Spinal cord (tissue), 10 donors: ENCODE data around the gene ACADM. TPM values are rescaled to one million over a fixed set of nuclear protein-coding genes. Genes with fewer than 3 reads are reported as not detected.
"Not testable (repeated sequence)": the region's sequence is repeated elsewhere in the genome, so short reads cannot be mapped to it uniquely, and the experiment has no call there.

Experiments
- DNase-seq, 6 donors: peaks; one replicate each; pipeline versions ENCODE4 v3.0.0 to v3.0.0-alpha.2; 2013 to 2015; ENCODE audit warnings: low spot score in 6 of 6, low read depth in 4 of 6
- H3K27ac ChIP-seq: one replicate; pipeline ENCODE4 v1.5.1; 2013; ENCODE audit warnings: low read depth, low read length, control low read depth
- H3K27me3 ChIP-seq: one replicate; pipeline ENCODE4 v1.6.1; 2013; ENCODE audit warnings: low read length; ENCODE audit not compliant: control insufficient read depth, insufficient read depth
- H3K36me3 ChIP-seq: one replicate; pipeline ENCODE4 v1.6.1; 2013; ENCODE audit warnings: low read length; ENCODE audit not compliant: control insufficient read depth, insufficient read depth
- H3K4me1 ChIP-seq: one replicate; pipeline ENCODE4 v1.6.1; 2013; ENCODE audit warnings: low read length; ENCODE audit not compliant: control insufficient read depth, insufficient read depth
- H3K4me3 ChIP-seq: one replicate; pipeline ENCODE4 v1.5.1; 2013; ENCODE audit warnings: low read depth, low read length, control low read depth
- H3K9me3 ChIP-seq: one replicate; pipeline ENCODE4 v1.6.1; 2013; ENCODE audit warnings: low read length; ENCODE audit not compliant: control insufficient read depth, insufficient read depth
- WGBS: methylation state at CpG from one replicate; pipeline ENCODE4 v1.1.5; 2013; ENCODE audit warnings: missing lambda C conversion rate; ENCODE audit not compliant: insufficient coverage; 5-methylcytosine and 5-hydroxymethylcytosine counted together
- polyA plus RNA-seq, 2 donors: library from polyadenylated mRNA; unstranded; fragments of 120-200 nt; gene quantifications; one replicate each; pipeline ENCODE4 v1.2.1, GENCODE V29; 2013; ENCODE audit not compliant: insufficient read length in 2 of 2
- total RNA-seq, 2 donors: library from RNA; depleted of rRNA in 1 of 2; stranded (reverse); fragments of 120-200 nt in 1 of 2; fragments of >200 nt in 1 of 2; gene quantifications; one replicate each; pipeline versions ENCODE4 v1.2.3 to v1.2.4, GENCODE V29; 2013 to 2014
- donor health status: healthy.

ACADM gene
- total and polyA plus RNA-seq, 4 donors: 73.7 to 88.5 (median 84.1) TPM

- Histone ChIP-seq H3K36me3 (no peaks in the 10 kb centered on the region), H3K4me1 (no peaks in the 10 kb centered on the region), H3K27me3 (no peaks in the 10 kb centered on the region), H3K4me3 (no peak overlapping the region), H3K9me3 (no peaks in the 10 kb centered on the region), H3K27ac (no peak overlapping the region)
- DNase-seq: peak in 1 of 6 donors; percentile 1
Measured at GRCh38 chr1:75712306-75712705, 12.2 kb upstream of the ACADM start.

GRCh38 chr1:75719810-75720209 lies 4.7 kb upstream of the ACADM start:
- DNase-seq: no peak
- H3K4me1 ChIP-seq: no peaks in the 10 kb centered on the region
- H3K36me3 ChIP-seq: no peaks in the 10 kb centered on the region
- no peak overlapping the region for H3K27ac ChIP-seq
- no peak overlapping the region for H3K4me3 ChIP-seq
- WGBS: no CpG with 5 or more reads among the region's 2 CpGs
- no peaks in the 10 kb centered on the region for H3K27me3 ChIP-seq
- no peaks in the 10 kb centered on the region for H3K9me3 ChIP-seq

GRCh38 chr1:75720325-75720724 lies 4.2 kb upstream of the ACADM start:
- no peak for DNase-seq
- H3K27me3 ChIP-seq: no peaks in the 10 kb centered on the region
- no peak overlapping the region for H3K4me3 ChIP-seq
- H3K27ac ChIP-seq: no peak overlapping the region
- WGBS: 92% methylated on average over 2 of the region's 4 CpGs
- H3K9me3 ChIP-seq: no peaks in the 10 kb centered on the region
- H3K36me3 ChIP-seq: no peaks in the 10 kb centered on the region
- H3K4me1 ChIP-seq: no peaks in the 10 kb centered on the region

- DNase-seq: no peak
- H3K36me3 ChIP-seq: no peaks in the 10 kb centered on the region
- H3K27me3 ChIP-seq: no peaks in the 10 kb centered on the region
- WGBS: 88% methylated on average over 1 of the region's 1 CpG
- no peak overlapping the region for H3K4me3 ChIP-seq
- H3K9me3 ChIP-seq: no peaks in the 10 kb centered on the region
- peaks cover under 1% of the 10 kb centered on the region for H3K4me1 ChIP-seq
- H3K27ac ChIP-seq: no peak overlapping the region
Measured at GRCh38 chr1:75720820-75721219, 3.7 kb upstream of the ACADM start.

GRCh38 chr1:75722246-75722645 lies 2.3 kb upstream of the ACADM start:
- H3K4me1 ChIP-seq, H3K27ac ChIP-seq, H3K27me3 ChIP-seq, DNase-seq, H3K36me3 ChIP-seq, H3K9me3 ChIP-seq, H3K4me3 ChIP-seq: not testable (repeated sequence)
- WGBS: 87% methylated on average over 6 of the region's 8 CpGs

- Histone ChIP-seq H3K27ac (no peak overlapping the region), H3K4me1 (peaks cover 8% of the 10 kb centered on the region), H3K36me3 (no peaks in the 10 kb centered on the region), H3K4me3 (no peak overlapping the region), H3K27me3 (no peaks in the 10 kb centered on the region), H3K9me3 (no peaks in the 10 kb centered on the region)
- 56% methylated on average over 7 of the region's 9 CpGs for WGBS
- no peak for DNase-seq
Measured at GRCh38 chr1:75722966-75723365, 1.5 kb upstream of the ACADM start.

GRCh38 chr1:75723989-75724471 lies 479 bp upstream of the ACADM start:
- Histone ChIP-seq H3K27me3 (no peaks in the 10 kb centered on the region), H3K4me3 (peak overlapping the region; percentile 95), H3K9me3 (no peaks in the 10 kb centered on the region), H3K4me1 (peaks cover 8% of the 10 kb centered on the region), H3K36me3 (no peaks in the 10 kb centered on the region), H3K27ac (peak overlapping the region; percentile 91)
- WGBS: 0% methylated on average over 19 of the region's 30 CpGs
- DNase-seq: peak in 4 of 6 donors; percentile 26 to 93 (median 61)

- H3K36me3 ChIP-seq: no peaks in the 10 kb centered on the region
- peak overlapping the region; percentile 91 for H3K27ac ChIP-seq
- peak in 1 of 6 donors; percentile 24 for DNase-seq
- no peaks in the 10 kb centered on the region for H3K27me3 ChIP-seq
- peaks cover 8% of the 10 kb centered on the region for H3K4me1 ChIP-seq
- no peaks in the 10 kb centered on the region for H3K9me3 ChIP-seq
- no CpG with 5 or more reads among the region's 1 CpG for WGBS
- H3K4me3 ChIP-seq: peak overlapping the region; percentile 95
Measured at GRCh38 chr1:75725266-75725665, 757 bp downstream of the ACADM start.

- 63% methylated on average over 5 of the region's 11 CpGs for WGBS
- Histone ChIP-seq H3K4me3 (peak overlapping the region; percentile 95), H3K27me3 (no peaks in the 10 kb centered on the region), H3K36me3 (no peaks in the 10 kb centered on the region), H3K9me3 (no peaks in the 10 kb centered on the region), H3K27ac (no peak overlapping the region), H3K4me1 (peaks cover 8% of the 10 kb centered on the region)
- DNase-seq: peak in 2 of 6 donors; percentile 3 to 8
Measured at GRCh38 chr1:75725861-75726361, 1.4 kb downstream of the ACADM start.

- no peak overlapping the region for H3K4me3 ChIP-seq
- no peak overlapping the region for H3K27ac ChIP-seq
- no peaks in the 10 kb centered on the region for H3K36me3 ChIP-seq
- 61% methylated on average over 3 of the region's 3 CpGs for WGBS
- peaks cover 8% of the 10 kb centered on the region for H3K4me1 ChIP-seq
- H3K9me3 ChIP-seq: no peaks in the 10 kb centered on the region
- no peaks in the 10 kb centered on the region for H3K27me3 ChIP-seq
- peak in 1 of 6 donors; percentile 4 for DNase-seq
Measured at GRCh38 chr1:75727571-75727970, 3.1 kb downstream of the ACADM start.
